ENCODE data around the gene THOC5. TPM values are rescaled to one million over a fixed set of nuclear protein-coding genes. Genes with fewer than 3 reads are reported as not detected.

THOC5 gene
- total RNA-seq, 3 donors from 2014 or later (not counting 1 experiment from before 2014, with no cell fraction given), result 42.4 to 62.5 (median 52.6) TPM

DNA sequence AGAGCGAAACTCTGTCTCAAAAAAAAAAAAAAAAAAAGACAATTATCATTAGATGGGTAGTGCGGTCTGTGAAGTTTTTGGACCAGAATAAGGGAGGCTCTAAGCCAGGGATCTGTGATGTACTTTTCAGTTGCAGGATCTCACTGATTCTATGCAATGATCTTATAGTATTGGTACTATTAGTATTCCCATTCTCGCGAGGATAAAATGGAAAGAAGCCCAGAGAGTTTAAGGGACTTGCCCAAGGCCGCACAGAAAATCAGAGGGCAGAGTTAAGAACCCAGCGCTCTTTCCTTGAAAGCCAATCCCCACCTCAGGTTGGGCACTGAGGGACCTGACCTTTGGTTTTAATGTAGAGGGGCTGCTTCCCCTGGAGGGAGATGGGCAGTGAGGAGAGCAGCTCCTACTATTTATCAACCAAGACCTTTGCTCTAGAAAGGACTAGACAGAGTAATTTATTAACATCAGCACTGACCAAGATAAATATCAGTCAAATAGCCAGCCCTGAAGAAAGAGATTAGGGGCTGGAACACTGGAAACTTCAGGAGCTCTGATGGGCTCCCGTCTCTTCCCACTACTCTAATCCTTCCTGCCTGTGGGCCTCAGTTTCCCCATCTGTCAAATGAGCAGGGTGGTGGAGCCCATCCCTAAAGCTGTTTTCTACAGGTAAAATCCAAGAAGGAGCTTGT lies 21.3 kb upstream of the THOC5 start:
- Histone ChIP-seq H3K4me1 (ENCODE audit: control insufficient read depth, insufficient read depth, low read length) (peaks cover under 1% of the 10 kb centered on the region), H3K9me3 (ENCODE audit: control insufficient read depth, insufficient read depth, low read length) (no peaks in the 10 kb centered on the region), H3K36me3 (ENCODE audit: control insufficient read depth, insufficient read depth, low read length) (no peaks in the 10 kb centered on the region), H3K4me3 (ENCODE audit: low read length) (no peak overlapping the region), H3K27ac (ENCODE audit: low read length) (no peak overlapping the region), H3K27me3 (ENCODE audit: control insufficient read depth, insufficient read depth, low read length) (no peaks in the 10 kb centered on the region)
- Mint-ChIP-seq H3K27ac (no peak overlapping the region), H3K4me3 (no peak overlapping the region), H3K36me3 (no peaks in the 10 kb centered on the region), H3K4me1 (peaks cover 0 to 2% of the 10 kb centered on the region in 2 donors), H3K9me3 (no peaks in the 10 kb centered on the region), H3K27me3 (ENCODE audit: low read depth in 2 of 2) (no peaks in the 10 kb centered on the region)
- WGBS (ENCODE audit: insufficient coverage), result 96% methylated on average over 6 of the region's 7 CpGs
- TF ChIP-seq, protein P1, sequence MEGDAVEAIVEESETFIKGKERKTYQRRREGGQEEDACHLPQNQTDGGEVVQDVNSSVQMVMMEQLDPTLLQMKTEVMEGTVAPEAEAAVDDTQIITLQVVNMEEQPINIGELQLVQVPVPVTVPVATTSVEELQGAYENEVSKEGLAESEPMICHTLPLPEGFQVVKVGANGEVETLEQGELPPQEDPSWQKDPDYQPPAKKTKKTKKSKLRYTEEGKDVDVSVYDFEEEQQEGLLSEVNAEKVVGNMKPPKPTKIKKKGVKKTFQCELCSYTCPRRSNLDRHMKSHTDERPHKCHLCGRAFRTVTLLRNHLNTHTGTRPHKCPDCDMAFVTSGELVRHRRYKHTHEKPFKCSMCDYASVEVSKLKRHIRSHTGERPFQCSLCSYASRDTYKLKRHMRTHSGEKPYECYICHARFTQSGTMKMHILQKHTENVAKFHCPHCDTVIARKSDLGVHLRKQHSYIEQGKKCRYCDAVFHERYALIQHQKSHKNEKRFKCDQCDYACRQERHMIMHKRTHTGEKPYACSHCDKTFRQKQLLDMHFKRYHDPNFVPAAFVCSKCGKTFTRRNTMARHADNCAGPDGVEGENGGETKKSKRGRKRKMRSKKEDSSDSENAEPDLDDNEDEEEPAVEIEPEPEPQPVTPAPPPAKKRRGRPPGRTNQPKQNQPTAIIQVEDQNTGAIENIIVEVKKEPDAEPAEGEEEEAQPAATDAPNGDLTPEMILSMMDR (IDR thresholded peaks at IDR 0.05), result no peak
- no peak for DNase-seq
- ATAC-seq, result no peak
- intact Hi-C loops (cut with micrococcal nuclease), result no loop called here

DNA sequence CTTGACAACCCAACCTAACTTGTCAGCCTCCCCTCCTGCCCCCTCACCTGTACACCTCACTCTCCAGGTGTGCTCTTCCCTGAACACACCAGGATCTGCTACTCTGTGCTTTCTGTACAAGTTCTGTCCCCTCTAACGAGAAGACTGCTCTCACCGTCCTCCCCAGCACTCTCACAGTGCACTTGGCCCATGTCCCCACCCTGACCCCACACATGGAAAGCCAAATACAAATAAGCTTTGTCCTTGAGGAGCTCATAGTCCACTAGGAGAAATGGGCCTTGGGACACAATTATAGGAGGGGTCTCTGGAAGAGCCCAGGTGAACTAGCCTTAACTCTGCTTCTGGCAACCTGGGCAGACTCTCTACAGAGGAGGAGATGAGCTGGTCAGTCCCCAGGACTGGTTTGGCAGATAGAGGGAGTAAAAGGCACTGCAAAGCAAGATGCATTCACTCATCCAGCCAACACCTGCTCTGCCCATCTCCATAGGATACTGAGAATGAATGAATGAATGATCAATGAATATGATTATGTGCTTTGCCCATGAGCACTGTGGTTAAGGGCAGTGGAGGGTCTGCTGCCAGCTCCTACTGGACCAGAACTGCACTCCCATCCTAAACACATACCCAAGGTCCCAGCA lies 17.5 kb upstream of the THOC5 start:
- Mint-ChIP-seq H3K4me1 (peaks cover 0 to 4% of the 10 kb centered on the region in 2 donors), H3K27ac (no peak overlapping the region), H3K36me3 (no peaks in the 10 kb centered on the region), H3K27me3 (ENCODE audit: low read depth in 2 of 2) (no peaks in the 10 kb centered on the region), H3K4me3 (no peak overlapping the region), H3K9me3 (no peaks in the 10 kb centered on the region)
- Histone ChIP-seq H3K27ac (ENCODE audit: low read length) (no peak overlapping the region), H3K4me3 (ENCODE audit: low read length) (no peak overlapping the region), H3K9me3 (ENCODE audit: control insufficient read depth, insufficient read depth, low read length) (no peaks in the 10 kb centered on the region), H3K4me1 (ENCODE audit: control insufficient read depth, insufficient read depth, low read length) (no peaks in the 10 kb centered on the region), H3K27me3 (ENCODE audit: control insufficient read depth, insufficient read depth, low read length) (no peaks in the 10 kb centered on the region), H3K36me3 (ENCODE audit: control insufficient read depth, insufficient read depth, low read length) (peaks cover 10% of the 10 kb centered on the region)
- DNase-seq (no peak), ATAC-seq (no peak)
- intact Hi-C loops (cut with micrococcal nuclease), result no loop called here
- WGBS (ENCODE audit: insufficient coverage), result 85% methylated on average over 2 of the region's 2 CpGs
- TF ChIP-seq, protein P1 (IDR thresholded peaks at IDR 0.05), result no peak

DNA sequence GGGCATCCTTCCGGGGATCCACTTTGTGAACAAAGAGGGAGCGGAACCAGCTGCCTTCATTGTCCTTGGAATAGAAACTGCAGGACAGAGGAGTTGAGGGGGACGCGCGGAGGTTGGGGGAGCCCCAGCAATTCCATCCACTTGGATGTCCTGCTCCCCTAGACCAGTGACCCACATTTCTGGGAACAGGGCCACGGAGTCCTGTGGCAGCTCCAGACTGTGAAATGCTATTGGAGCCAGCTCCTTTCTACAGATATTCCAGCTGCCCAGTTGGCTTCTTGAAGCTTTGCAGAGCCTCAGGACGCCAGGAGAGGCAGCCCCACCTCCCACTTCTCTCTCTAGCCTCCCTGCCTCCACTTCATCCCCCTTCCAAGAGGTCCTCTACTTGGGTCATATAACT lies 16.9 kb upstream of the THOC5 start:
- no peak overlapping the region for H3K27ac Mint-ChIP-seq
- WGBS (ENCODE audit: insufficient coverage), result 95% methylated on average over 7 of the region's 7 CpGs
- Histone ChIP-seq H3K4me1 (ENCODE audit: control insufficient read depth, insufficient read depth, low read length) (no peaks in the 10 kb centered on the region), H3K36me3 (ENCODE audit: control insufficient read depth, insufficient read depth, low read length) (peaks cover 10% of the 10 kb centered on the region), H3K4me3 (ENCODE audit: low read length) (no peak overlapping the region), H3K9me3 (ENCODE audit: control insufficient read depth, insufficient read depth, low read length) (no peaks in the 10 kb centered on the region), H3K27me3 (ENCODE audit: control insufficient read depth, insufficient read depth, low read length) (no peaks in the 10 kb centered on the region), H3K27ac (ENCODE audit: low read length) (no peak overlapping the region)
- H3K9me3 Mint-ChIP-seq, result no peaks in the 10 kb centered on the region
- H3K4me3 Mint-ChIP-seq, result no peak overlapping the region
- H3K4me1 Mint-ChIP-seq, result peaks cover 0 to 4% of the 10 kb centered on the region in 2 donors
- intact Hi-C loops (cut with micrococcal nuclease), result no loop called here
- DNase-seq (no peak), ATAC-seq (no peak)
- TF ChIP-seq, protein P1 (IDR thresholded peaks at IDR 0.05), result no peak
- H3K27me3 Mint-ChIP-seq (ENCODE audit: low read depth in 2 of 2), result no peaks in the 10 kb centered on the region
- no peaks in the 10 kb centered on the region for H3K36me3 Mint-ChIP-seq

Data from natural killer cell (primary cell).